Lower leg skin (tissue), 4 donors: ENCODE measurements around the gene PRC1. TPM values are rescaled to one million over a fixed set of nuclear protein-coding genes. Genes with fewer than 3 reads are reported as not detected.

Experiments
- DNase-seq, 2 donors: peaks; one replicate each; pipeline ENCODE4 v3.0.0-alpha.2; 2019; ENCODE audit warnings: low spot score in 2 of 2
- H3K4me3 ChIP-seq: fragments of 200-600 bp; sonication (generic); 2 replicates; pipeline ENCODE4 v1.5.1; 2017; ENCODE audit warnings: mild to moderate bottlenecking, low read depth; ENCODE audit not compliant: poor library complexity, severe bottlenecking
- CTCF ChIP-seq, 3 donors: fragments of 450-650 bp; IDR thresholded peaks; one replicate each; pipeline ENCODE4 v1.5.1; 2016; ENCODE audit warnings: antibody characterized with exemption in 3 of 3, mild to moderate bottlenecking in 3 of 3, moderate library complexity in 2 of 3
- POLR2A ChIP-seq, 2 donors: fragments of 450-650 bp; IDR thresholded peaks; one replicate each; pipeline ENCODE4 v1.6.1; 2016 to 2017; ENCODE audit warnings: antibody characterized with exemption in 2 of 2, mild to moderate bottlenecking in 1 of 2, moderate library complexity in 1 of 2
- WGBS, 2 donors: methylation state at CpG; one replicate each; pipeline ENCODE4 v1.1.5; 2018; 5-methylcytosine and 5-hydroxymethylcytosine counted together
- intact Hi-C: fragments of 100-400 bp; cut with DNase I; formaldehyde crosslinking; loops from one replicate; pipeline ENCODE4 v1.15.0; 2023; ENCODE audit warnings: low total_unique reads
- total RNA-seq, 4 donors: library from RNA; depleted of rRNA; stranded (reverse); fragments of >200 nt; gene quantifications; one replicate each; pipeline ENCODE4 v1.1.0, GENCODE V29; 2016

The PRC1 gene
- total RNA-seq, 4 donors from 2014 or later, result 16.3 to 24.4 (median 19.5) TPM

- peak in 1 of 2 donors; percentile 49 for DNase-seq
- intact Hi-C loops, result loop anchor here (5.0 kb wide), 1 partner anchor 74 kb away; no protein-coding TSS in a partner anchor
- WGBS, 2 donors, result 87 to 88% methylated on average over 10 of the region's 10 CpGs
- H3K4me3 ChIP-seq, result no peak overlapping the region
- TF ChIP-seq CTCF (IDR thresholded peaks at IDR 0.05), result no peak
These were observed 37.5 kb upstream of the PRC1 start for GRCh38 chr15:91031796-91032195.

- WGBS, 2 donors, result 56 to 85% methylated on average over 1 of the region's 1 CpG
- no peak overlapping the region for H3K4me3 ChIP-seq
- no peak for DNase-seq
- TF ChIP-seq POLR2A (IDR thresholded peaks at IDR 0.05), result no peak
- TF ChIP-seq CTCF (IDR thresholded peaks at IDR 0.05), result no peak
- intact Hi-C loops, result no loop called here
These were observed 33.3 kb upstream of the PRC1 start for GRCh38 chr15:91027677-91028076.

GRCh38 chr15:91023720-91024119 is 29.4 kb upstream of the PRC1 start:
- TF ChIP-seq POLR2A (IDR thresholded peaks at IDR 0.05) (no peak), CTCF (IDR thresholded peaks at IDR 0.05) (no peak)
- intact Hi-C loops, result no loop called here
- WGBS, 2 donors, result 91 to 94% methylated on average over 7 of the region's 7 CpGs
- H3K4me3 ChIP-seq, result no peak overlapping the region
- DNase-seq, result no peak

GRCh38 chr15:91022832-91023129 is 28.4 kb upstream of the PRC1 start:
- H3K4me3 ChIP-seq, result peak overlapping the region; percentile 89
- DNase-seq, result no peak
- intact Hi-C loops, result no loop called here
- no peak for TF ChIP-seq CTCF (IDR thresholded peaks at IDR 0.05)
- TF ChIP-seq POLR2A (IDR thresholded peaks at IDR 0.05), result no peak
- 14 to 21% methylated on average over 1 of the region's 1 CpG for WGBS, 2 donors

- DNase-seq, result peak; percentile 85 to 95
- intact Hi-C loops, result no loop called here
- peak within 1 kb of the TSS; percentile 89 for H3K4me3 ChIP-seq
- WGBS, 2 donors, result 1% methylated on average over 45 to 48 of the region's 48 CpGs
- TF ChIP-seq POLR2A (IDR thresholded peaks at IDR 0.05), result no peak
- TF ChIP-seq CTCF (IDR thresholded peaks at IDR 0.05), result no peak
These were observed 27.9 kb upstream of the PRC1 start, which contains the start of gene VPS33B for GRCh38 chr15:91022075-91022831. TSS of gene VPS33B (minus strand) at chr15:91022594. CDS start at chr15:91022249, 345 bp downstream.
